ENCODE data around the gene LMBR1L.

LMBR1L gene

DNA sequence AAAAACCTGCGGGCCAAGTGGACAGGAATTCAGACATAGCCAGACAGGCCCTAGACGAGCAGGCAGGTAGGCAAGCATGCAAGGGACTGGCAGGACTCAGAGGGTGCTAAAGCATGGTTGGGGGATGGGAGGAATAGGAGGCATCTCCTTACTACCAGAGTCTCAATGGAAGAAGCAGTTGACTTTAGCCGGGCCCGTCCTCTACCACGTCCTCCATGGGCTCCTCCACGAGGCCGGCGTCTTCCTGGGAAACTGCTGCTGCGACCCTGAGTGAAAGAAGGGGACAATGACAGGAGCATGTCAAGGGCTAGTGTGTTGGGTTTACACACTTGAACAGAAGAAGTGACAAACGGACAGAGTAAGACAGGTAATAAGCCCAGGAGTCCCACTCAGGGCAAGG lies 61.7 kb downstream of the LMBR1L start (continued):
- no peak for TF ChIP-seq ZNF561 (tag by site-specific recombination; IDR thresholded peaks at IDR 0.05; ENCODE audit: borderline replicate concordance)
- no peak for TF ChIP-seq ZNF791 (tag by site-specific recombination; IDR thresholded peaks at IDR 0.05)
- no peak for TF ChIP-seq ZNF664 (tag by site-specific recombination; IDR thresholded peaks at IDR 0.05)
- TF ChIP-seq, protein P1, sequence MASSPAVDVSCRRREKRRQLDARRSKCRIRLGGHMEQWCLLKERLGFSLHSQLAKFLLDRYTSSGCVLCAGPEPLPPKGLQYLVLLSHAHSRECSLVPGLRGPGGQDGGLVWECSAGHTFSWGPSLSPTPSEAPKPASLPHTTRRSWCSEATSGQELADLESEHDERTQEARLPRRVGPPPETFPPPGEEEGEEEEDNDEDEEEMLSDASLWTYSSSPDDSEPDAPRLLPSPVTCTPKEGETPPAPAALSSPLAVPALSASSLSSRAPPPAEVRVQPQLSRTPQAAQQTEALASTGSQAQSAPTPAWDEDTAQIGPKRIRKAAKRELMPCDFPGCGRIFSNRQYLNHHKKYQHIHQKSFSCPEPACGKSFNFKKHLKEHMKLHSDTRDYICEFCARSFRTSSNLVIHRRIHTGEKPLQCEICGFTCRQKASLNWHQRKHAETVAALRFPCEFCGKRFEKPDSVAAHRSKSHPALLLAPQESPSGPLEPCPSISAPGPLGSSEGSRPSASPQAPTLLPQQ (tag by site-specific recombination; IDR thresholded peaks at IDR 0.05) = no peak
- TF ChIP-seq ZNF169 (tag by site-specific recombination; IDR thresholded peaks at IDR 0.05) = no peak
- TF ChIP-seq MEIS1 (CRISPR knock-in tag; IDR thresholded peaks at IDR 0.05; ENCODE audit: borderline replicate concordance) = no peak
